Cardiac ventricle fibroblast (primary cell): Measurements from ENCODE around the gene GPR143. TPM values are rescaled to one million over a fixed set of nuclear protein-coding genes. Genes with fewer than 3 reads are reported as not detected.

Experiments
- total RNA-seq: library from RNA; depleted of rRNA; stranded (reverse); fragments of >200 nt; gene quantifications from 2 replicates; pipeline ENCODE4 v1.2.3, GENCODE V29; 2015

GPR143 gene
- not detected in 2 replicates for total RNA-seq

DNA sequence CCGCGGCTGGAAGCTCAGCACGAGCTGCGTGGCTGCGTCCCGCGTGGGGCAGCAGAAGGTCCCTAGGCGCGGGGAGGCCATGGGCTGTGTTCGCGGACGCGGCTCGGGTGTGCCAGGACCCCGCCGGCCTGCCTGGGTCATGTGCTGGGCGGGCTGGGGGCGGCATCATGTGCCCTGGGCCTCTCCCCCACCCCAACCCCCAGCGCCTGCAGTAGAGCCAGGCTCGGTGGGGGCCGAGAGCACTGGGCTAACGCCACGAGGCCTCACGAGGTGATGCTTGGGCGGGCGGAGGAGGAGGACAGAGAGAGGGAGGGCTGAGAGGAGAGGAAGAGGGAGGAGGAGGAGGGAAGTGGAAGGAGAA lies at the start of gene GPR143:
Gene GPR143 (minus strand): TSS at position 111 of the 361 bp plus-strand sequence. CDS start 30 bp downstream, at position 81.

DNA sequence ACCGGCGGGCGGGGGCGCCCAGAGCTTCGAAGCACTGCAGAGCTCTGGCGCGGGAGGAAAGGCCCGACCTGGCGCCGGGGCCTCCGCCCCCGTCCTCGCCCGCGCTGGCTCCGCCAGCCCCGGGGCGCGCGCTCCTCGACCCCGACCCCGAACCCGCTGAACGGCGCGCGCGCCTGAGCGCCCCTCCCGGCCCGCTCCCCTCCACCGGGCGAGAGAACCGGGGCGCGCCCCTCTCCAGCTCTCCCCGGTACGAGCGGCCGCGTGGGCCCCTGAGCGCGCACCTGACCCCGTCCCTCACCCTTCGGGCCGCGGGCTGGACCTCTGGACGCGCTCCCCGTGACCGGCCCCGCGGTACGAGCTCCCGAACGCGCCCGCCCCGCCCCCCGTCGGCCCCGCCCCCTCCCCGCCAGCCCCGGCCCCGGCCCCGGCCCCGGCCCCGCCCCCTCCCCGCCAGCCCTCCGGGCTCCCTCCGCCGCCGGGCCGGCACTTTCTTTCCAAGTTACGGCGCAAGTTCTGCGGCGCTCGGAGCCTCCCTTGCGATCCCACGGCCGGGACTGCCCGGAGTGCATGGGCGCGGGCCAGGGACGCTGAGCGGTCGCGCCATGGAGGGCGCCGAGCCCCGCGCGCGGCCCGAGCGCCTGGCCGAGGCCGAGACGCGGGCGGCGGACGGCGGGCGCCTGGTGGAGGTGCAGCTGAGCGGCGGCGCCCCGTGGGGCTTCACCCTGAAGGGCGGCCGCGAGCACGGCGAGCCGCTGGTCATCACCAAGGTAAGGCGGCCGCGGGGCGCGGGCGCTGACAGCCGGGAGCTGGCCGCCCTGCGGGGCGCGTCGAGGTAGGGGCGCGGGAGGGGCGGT lies 20.5 kb upstream of the GPR143 start, which contains the start of gene SHROOM2:
Gene SHROOM2 (plus strand): TSS at position 486 of the 854 bp plus-strand sequence. CDS start 117 bp downstream, at position 603.

Other genes starting within 250 kb of the GPR143 start
- 0.49 and 0.75 TPM in 2 replicates for gene SHROOM2, start 20.6 kb upstream of the GPR143 start, total RNA-seq
- gene CLDN34, start 201.5 kb upstream of the GPR143 start, total RNA-seq, result not detected in 2 replicates